ENCODE data around the gene HTT. TPM values are rescaled to one million over a fixed set of nuclear protein-coding genes. Genes with fewer than 3 reads are reported as not detected.
A peak's percentile ranks its signal among the peaks of the same experiment; 100 is the strongest.

HTT gene
- total RNA-seq, 1 experiment from 2014 or later = 85.4 TPM

DNA sequence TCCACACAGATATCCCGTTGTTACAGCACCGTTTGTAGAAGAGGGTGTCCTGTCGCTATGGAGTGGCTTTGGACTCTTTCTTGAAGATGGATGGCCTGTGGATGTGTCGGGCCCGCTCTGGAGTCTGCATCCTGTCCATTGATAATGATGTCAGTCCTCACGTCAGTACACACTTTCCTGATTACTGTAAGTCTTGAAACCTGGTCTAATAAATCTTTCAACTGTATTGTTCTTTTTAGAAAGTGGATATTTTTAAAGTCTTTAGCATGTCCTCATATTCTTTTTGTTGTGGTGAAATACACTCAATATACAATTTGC is 189.4 kb downstream of the HTT start (continued):
- TF ChIP-seq ZBTB21 (CRISPR knock-in tag; IDR thresholded peaks at IDR 0.05; ENCODE audit: borderline replicate concordance) (no peak), E2F1 (CRISPR knock-in tag; IDR thresholded peaks at IDR 0.05) (no peak), RELA (CRISPR knock-in tag; IDR thresholded peaks at IDR 0.05; ENCODE audit: borderline replicate concordance) (no peak), NFYB (CRISPR knock-in tag; conservative IDR thresholded peaks at IDR 0.05; ENCODE audit: low read depth) (no peak), GTF2I (CRISPR knock-in tag; conservative IDR thresholded peaks at IDR 0.05) (no peak), TCF7 (CRISPR knock-in tag; IDR thresholded peaks at IDR 0.05; ENCODE audit: low read depth) (no peak), OVOL2 (CRISPR knock-in tag; IDR thresholded peaks at IDR 0.05; ENCODE audit: borderline replicate concordance) (no peak)
- TF ChIP-seq, protein P1, sequence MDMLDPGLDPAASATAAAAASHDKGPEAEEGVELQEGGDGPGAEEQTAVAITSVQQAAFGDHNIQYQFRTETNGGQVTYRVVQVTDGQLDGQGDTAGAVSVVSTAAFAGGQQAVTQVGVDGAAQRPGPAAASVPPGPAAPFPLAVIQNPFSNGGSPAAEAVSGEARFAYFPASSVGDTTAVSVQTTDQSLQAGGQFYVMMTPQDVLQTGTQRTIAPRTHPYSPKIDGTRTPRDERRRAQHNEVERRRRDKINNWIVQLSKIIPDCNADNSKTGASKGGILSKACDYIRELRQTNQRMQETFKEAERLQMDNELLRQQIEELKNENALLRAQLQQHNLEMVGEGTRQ (CRISPR knock-in tag; IDR thresholded peaks at IDR 0.05) = no peak
- TF ChIP-seq, protein P2, sequence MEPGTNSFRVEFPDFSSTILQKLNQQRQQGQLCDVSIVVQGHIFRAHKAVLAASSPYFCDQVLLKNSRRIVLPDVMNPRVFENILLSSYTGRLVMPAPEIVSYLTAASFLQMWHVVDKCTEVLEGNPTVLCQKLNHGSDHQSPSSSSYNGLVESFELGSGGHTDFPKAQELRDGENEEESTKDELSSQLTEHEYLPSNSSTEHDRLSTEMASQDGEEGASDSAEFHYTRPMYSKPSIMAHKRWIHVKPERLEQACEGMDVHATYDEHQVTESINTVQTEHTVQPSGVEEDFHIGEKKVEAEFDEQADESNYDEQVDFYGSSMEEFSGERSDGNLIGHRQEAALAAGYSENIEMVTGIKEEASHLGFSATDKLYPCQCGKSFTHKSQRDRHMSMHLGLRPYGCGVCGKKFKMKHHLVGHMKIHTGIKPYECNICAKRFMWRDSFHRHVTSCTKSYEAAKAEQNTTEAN (CRISPR knock-in tag; IDR thresholded peaks at IDR 0.05) = no peak
- TF ChIP-seq, protein P3, sequence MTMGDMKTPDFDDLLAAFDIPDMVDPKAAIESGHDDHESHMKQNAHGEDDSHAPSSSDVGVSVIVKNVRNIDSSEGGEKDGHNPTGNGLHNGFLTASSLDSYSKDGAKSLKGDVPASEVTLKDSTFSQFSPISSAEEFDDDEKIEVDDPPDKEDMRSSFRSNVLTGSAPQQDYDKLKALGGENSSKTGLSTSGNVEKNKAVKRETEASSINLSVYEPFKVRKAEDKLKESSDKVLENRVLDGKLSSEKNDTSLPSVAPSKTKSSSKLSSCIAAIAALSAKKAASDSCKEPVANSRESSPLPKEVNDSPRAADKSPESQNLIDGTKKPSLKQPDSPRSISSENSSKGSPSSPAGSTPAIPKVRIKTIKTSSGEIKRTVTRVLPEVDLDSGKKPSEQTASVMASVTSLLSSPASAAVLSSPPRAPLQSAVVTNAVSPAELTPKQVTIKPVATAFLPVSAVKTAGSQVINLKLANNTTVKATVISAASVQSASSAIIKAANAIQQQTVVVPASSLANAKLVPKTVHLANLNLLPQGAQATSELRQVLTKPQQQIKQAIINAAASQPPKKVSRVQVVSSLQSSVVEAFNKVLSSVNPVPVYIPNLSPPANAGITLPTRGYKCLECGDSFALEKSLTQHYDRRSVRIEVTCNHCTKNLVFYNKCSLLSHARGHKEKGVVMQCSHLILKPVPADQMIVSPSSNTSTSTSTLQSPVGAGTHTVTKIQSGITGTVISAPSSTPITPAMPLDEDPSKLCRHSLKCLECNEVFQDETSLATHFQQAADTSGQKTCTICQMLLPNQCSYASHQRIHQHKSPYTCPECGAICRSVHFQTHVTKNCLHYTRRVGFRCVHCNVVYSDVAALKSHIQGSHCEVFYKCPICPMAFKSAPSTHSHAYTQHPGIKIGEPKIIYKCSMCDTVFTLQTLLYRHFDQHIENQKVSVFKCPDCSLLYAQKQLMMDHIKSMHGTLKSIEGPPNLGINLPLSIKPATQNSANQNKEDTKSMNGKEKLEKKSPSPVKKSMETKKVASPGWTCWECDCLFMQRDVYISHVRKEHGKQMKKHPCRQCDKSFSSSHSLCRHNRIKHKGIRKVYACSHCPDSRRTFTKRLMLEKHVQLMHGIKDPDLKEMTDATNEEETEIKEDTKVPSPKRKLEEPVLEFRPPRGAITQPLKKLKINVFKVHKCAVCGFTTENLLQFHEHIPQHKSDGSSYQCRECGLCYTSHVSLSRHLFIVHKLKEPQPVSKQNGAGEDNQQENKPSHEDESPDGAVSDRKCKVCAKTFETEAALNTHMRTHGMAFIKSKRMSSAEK (CRISPR knock-in tag; IDR thresholded peaks at IDR 0.05; ENCODE audit: borderline replicate concordance) = no peak

GRCh38 chr4:3266076-3266475 is 191.6 kb downstream of the HTT start:
- Mint-ChIP-seq H3K27ac (no peak overlapping the region; the same call in 1 of the 2 replicates), H3K9me3 (no peaks in the 10 kb centered on the region), H3K27me3 (ENCODE audit: low read depth) (no peaks in the 10 kb centered on the region), H3K36me3 (no peaks in the 10 kb centered on the region), H3K4me3 (no peak overlapping the region), H3K4me1 (peaks cover 9% of the 10 kb centered on the region)
- DNase-seq (ENCODE audit: low spot score) (no peak), ATAC-seq (no peak)
- TF ChIP-seq ZNF416 (CRISPR knock-in tag; IDR thresholded peaks at IDR 0.05) (no peak), RELA (CRISPR knock-in tag; IDR thresholded peaks at IDR 0.05; ENCODE audit: borderline replicate concordance) (no peak)
- CTCF ChIA-PET = interaction anchor here (1.0 kb wide), 1 partner anchor 58 kb away, joined by 3 read pairs; no protein-coding TSS in a partner anchor
- POLR2A ChIA-PET = no interaction called here

DNA sequence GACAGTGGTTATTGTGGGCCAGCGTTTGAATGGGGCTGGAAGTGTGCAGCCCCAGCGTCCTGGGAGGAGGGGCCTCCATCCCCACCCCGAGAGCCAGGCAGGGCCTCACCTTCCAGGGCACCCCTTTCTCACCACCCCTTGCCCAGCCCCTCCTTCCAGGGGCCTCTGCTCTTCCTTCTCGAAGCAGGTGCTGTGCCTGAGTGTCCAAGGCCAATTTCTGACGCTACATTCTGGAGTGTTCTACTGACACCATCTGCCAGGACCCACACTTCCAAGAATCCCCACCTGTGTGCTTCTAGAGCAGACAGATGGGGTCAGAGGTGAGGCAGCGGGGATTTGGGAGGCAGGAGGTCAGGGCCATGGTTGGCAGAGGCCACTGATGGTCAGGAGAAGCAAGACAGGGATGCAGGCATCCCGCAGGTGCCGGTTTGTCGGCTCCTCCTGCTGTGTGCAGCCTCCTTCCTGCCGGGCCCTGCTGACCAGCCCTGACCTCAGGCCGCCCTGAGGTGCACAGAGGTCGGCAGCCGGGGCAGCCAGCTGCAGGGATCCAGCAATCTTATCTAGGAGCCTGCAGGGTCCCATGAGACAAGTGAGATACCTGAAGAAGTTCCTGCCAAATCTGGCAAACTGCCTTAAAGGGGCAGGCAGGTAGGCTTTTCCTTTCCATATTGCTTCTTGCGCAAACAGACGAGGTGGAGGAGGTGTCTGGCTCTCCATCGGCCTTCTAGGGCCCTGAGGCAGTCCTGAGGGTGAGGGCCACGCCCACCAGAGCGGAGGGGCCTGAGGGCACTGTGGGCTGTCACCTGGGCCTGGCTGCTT is 193.3 kb downstream of the HTT start:
- ChIA-PET CTCF (no interaction called here), POLR2A (no interaction called here)
- Mint-ChIP-seq H3K36me3 (no peaks in the 10 kb centered on the region), H3K4me3 (no peak overlapping the region), H3K9me3 (no peaks in the 10 kb centered on the region), H3K27me3 (ENCODE audit: low read depth) (no peaks in the 10 kb centered on the region), H3K4me1 (peaks cover 9% of the 10 kb centered on the region), H3K27ac (no peak overlapping the region)
- peak; percentile 41 for DNase-seq (ENCODE audit: low spot score)
- ATAC-seq = peak; percentile 67
- no peak for TF ChIP-seq ZBTB21 (CRISPR knock-in tag; IDR thresholded peaks at IDR 0.05; ENCODE audit: borderline replicate concordance)
- no peak for TF ChIP-seq ZNF396 (CRISPR knock-in tag; IDR thresholded peaks at IDR 0.05; ENCODE audit: borderline replicate concordance)
- TF ChIP-seq GRHL2 (CRISPR knock-in tag; IDR thresholded peaks at IDR 0.05; ENCODE audit: insufficient replicate concordance, severe bottlenecking) = no peak
- no peak for TF ChIP-seq SOX15 (CRISPR knock-in tag; IDR thresholded peaks at IDR 0.05)
- TF ChIP-seq FOXJ3 (CRISPR knock-in tag; IDR thresholded peaks at IDR 0.05; ENCODE audit: borderline replicate concordance) = no peak
- no peak for TF ChIP-seq ETV6 (CRISPR knock-in tag; IDR thresholded peaks at IDR 0.05)
- no peak for TF ChIP-seq FOXP1 (CRISPR knock-in tag; IDR thresholded peaks at IDR 0.05; ENCODE audit: borderline replicate concordance)
- TF ChIP-seq, protein P4, sequence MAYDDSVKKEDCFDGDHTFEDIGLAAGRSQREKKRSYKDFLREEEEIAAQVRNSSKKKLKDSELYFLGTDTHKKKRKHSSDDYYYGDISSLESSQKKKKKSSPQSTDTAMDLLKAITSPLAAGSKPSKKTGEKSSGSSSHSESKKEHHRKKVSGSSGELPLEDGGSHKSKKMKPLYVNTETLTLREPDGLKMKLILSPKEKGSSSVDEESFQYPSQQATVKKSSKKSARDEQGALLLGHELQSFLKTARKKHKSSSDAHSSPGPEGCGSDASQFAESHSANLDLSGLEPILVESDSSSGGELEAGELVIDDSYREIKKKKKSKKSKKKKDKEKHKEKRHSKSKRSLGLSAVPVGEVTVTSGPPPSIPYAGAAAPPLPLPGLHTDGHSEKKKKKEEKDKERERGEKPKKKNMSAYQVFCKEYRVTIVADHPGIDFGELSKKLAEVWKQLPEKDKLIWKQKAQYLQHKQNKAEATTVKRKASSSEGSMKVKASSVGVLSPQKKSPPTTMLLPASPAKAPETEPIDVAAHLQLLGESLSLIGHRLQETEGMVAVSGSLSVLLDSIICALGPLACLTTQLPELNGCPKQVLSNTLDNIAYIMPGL (CRISPR knock-in tag; IDR thresholded peaks at IDR 0.05) = no peak
- no peak for TF ChIP-seq MAX (CRISPR knock-in tag; IDR thresholded peaks at IDR 0.05)
- TF ChIP-seq, protein P5, sequence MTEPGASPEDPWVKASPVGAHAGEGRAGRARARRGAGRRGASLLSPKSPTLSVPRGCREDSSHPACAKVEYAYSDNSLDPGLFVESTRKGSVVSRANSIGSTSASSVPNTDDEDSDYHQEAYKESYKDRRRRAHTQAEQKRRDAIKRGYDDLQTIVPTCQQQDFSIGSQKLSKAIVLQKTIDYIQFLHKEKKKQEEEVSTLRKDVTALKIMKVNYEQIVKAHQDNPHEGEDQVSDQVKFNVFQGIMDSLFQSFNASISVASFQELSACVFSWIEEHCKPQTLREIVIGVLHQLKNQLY (CRISPR knock-in tag; IDR thresholded peaks at IDR 0.05) = no peak
- no peak for TF ChIP-seq JUN (CRISPR knock-in tag; IDR thresholded peaks at IDR 0.05)

Measured in WTC11 (cell line).